Activated naive CD8-positive, alpha-beta T cell treated with anti-CD3 and anti-CD28 coated beads, Interleukin-2, amount 50 U/mL, for 24 hours (primary cell): ENCODE results near the gene RPL39L.

Source experiments
- ATAC-seq: fragments of 150-1000 bp; cut with Tn5 transposase; one replicate; pipeline ENCODE4 v1.10.0; 2021
- DNase-seq: peaks from one replicate; pipeline ENCODE4 v3.0.0; 2021
- H3K27ac Mint-ChIP-seq: one replicate; pipeline ENCODE4 v1.8.0; 2021; ENCODE audit warnings: mild to moderate bottlenecking, mixed read lengths
- H3K27me3 Mint-ChIP-seq: one replicate; pipeline ENCODE4 v1.8.0; 2021; ENCODE audit warnings: mixed read lengths
- H3K36me3 Mint-ChIP-seq: one replicate; pipeline ENCODE4 v1.8.0; 2021; ENCODE audit warnings: low read depth, mixed read lengths
- H3K4me1 Mint-ChIP-seq: one replicate; pipeline ENCODE4 v1.8.0; 2021; ENCODE audit warnings: mixed read lengths
- H3K4me3 Mint-ChIP-seq: one replicate; pipeline ENCODE4 v1.8.0; 2021; ENCODE audit warnings: mild to moderate bottlenecking, moderate library complexity, mixed read lengths
- H3K9me3 Mint-ChIP-seq: one replicate; pipeline ENCODE4 v1.8.0; 2021; ENCODE audit warnings: mixed read lengths

The RPL39L gene

DNA sequence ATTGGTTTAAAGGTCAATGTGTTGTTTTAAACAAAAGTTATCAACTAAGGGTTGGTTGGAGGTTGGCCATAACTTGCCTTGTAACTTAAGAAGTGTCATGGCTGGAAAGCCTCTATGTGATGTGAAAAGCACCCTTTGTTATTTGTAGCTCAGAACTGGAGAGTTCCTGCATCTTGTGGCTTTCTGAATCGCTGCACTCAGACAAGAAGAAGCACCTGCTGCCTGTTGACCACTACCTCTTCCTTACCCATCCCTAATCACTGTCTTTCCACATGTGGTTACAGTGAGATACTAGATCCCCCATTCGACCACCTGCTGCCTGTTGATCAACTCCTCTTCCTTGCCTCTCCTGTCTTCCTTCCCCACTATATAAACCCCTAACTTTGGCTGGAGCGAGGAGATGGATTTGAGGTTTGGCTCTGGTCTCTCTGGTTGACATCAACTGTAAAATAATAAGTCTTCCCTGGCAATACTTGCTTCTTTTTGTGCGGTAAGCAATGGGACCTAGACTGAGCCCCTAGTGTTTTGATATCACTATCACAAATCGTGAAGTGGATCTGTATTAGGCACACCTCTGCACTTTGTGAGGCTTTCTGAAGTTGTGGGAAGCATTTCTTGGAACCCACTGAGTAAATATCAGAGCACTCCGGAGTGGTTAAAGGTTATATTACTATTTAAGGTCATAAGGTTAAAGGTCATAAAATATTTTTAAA is 13.8 kb downstream of the RPL39L start:
- no peak overlapping the region for H3K27ac Mint-ChIP-seq
- no peak for ATAC-seq
- no peak for DNase-seq
- H3K36me3 Mint-ChIP-seq: peaks cover 12% of the 10 kb centered on the region
- peaks cover 15% of the 10 kb centered on the region for H3K9me3 Mint-ChIP-seq
- H3K27me3 Mint-ChIP-seq: no peaks in the 10 kb centered on the region
- peaks cover 20% of the 10 kb centered on the region for H3K4me1 Mint-ChIP-seq
- no peak overlapping the region for H3K4me3 Mint-ChIP-seq

DNA sequence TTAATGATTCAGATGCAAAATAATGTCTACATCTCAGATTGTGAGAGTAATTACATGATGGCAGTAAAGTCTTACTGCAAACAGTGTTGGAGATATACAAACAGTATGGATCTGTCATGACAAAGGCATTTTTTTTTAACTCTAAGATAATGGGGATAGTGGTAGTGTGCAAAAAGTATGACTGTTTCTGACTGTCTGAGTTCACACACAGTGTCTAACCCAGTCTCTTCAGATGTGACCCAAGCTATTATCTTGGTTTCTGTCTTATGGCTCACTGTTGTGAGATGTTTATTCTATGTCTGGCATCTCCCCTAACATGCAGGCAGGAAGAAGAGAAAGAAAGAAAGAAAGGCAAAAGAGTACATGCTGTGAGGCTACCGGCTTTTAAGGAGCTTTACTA is 17.0 kb downstream of the RPL39L start:
- no peak overlapping the region for H3K4me3 Mint-ChIP-seq
- no peaks in the 10 kb centered on the region for H3K36me3 Mint-ChIP-seq
- no peaks in the 10 kb centered on the region for H3K27me3 Mint-ChIP-seq
- H3K4me1 Mint-ChIP-seq: peaks cover 4% of the 10 kb centered on the region
- ATAC-seq: no peak
- H3K9me3 Mint-ChIP-seq: no peaks in the 10 kb centered on the region
- no peak for DNase-seq
- no peak overlapping the region for H3K27ac Mint-ChIP-seq

DNA sequence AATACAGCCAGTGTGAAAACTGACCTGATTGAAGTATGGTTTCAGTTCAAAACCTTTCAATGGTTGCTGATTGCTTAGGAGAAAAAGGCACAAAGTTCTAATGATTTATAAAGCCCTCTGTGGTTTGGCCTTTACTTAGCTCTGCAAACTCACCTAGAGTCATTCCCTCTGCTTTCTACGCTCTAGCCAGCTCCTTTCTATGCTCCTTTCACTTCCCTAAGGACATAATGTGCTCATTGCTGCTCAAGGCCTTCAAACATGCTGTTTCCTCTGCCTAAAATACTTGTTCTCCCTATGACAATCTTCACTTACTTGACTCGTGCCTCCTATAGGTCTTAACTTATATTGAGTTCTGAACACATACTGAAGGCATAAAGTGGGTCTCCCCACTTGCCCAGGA is 19.0 kb downstream of the RPL39L start:
- ATAC-seq: no peak
- Mint-ChIP-seq H3K27ac (no peak overlapping the region), H3K36me3 (no peaks in the 10 kb centered on the region), H3K9me3 (no peaks in the 10 kb centered on the region), H3K27me3 (no peaks in the 10 kb centered on the region), H3K4me1 (peaks cover under 1% of the 10 kb centered on the region), H3K4me3 (no peak overlapping the region)
- no peak for DNase-seq

DNA sequence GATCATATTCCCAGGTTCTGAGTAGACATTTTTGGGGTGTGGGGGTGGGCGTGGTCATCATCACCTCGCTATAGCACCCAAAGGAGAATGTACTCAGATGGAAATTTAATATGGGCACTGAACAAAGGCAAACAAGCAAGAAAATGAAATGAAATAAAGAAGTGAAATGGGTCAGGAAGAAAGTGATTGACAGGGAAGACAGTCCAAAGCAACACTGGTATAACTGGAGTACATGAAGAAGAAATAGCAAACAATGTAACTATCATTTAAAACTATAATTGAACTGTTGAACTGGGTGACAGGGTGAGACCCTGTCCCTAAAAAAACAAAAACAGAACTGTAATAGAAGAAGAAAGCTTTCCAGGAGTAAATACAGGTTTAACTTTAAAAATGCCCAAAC is 24.8 kb downstream of the RPL39L start:
- Mint-ChIP-seq H3K9me3 (no peaks in the 10 kb centered on the region), H3K27me3 (no peaks in the 10 kb centered on the region), H3K4me3 (no peak overlapping the region), H3K4me1 (peaks cover 6% of the 10 kb centered on the region), H3K27ac (no peak overlapping the region), H3K36me3 (no peaks in the 10 kb centered on the region)
- ATAC-seq: no peak
- no peak for DNase-seq

DNA sequence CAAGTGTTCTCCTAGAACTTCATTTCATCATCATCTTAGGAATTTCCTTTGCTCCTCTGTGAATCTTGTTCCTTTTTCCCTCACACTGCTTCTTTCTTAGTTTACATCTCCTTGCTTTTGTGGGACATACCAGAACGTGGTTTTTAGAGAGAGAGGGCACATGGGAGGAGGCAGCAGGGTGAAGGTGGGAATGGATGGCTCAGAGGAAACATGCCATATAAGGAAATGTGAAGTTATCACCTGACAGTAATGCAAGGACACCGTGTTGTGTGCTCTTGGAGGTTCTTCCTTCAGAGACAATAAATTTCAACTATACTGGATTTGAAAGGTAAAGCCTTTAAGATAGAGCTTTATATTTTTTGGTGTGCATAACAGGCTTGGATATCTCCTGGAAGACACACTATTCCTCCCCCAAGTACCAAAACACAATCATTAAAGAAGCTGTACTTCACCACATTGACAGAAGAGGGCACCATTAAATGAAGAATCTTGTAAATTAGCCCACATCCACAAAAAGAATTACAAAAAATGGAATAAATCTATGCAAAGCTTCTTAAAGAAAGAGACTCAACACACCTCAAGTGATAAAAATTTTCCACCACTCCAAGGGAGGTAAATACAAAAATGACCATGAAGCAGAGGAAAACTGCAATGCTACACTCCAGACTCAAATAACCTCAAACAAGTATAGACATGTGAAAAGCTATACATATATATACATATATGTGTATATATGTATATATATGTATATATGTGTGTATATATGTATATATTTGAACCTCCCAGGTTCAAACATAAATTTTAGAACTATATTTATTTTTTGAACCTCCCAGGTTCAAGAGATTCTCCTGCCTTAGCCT is 26.1 kb downstream of the RPL39L start:
- no peak overlapping the region for H3K27ac Mint-ChIP-seq
- no peaks in the 10 kb centered on the region for H3K9me3 Mint-ChIP-seq
- H3K27me3 Mint-ChIP-seq: no peaks in the 10 kb centered on the region
- H3K4me1 Mint-ChIP-seq: peaks cover 6% of the 10 kb centered on the region
- DNase-seq (no peak), ATAC-seq (no peak)
- H3K4me3 Mint-ChIP-seq: no peak overlapping the region
- no peaks in the 10 kb centered on the region for H3K36me3 Mint-ChIP-seq

DNA sequence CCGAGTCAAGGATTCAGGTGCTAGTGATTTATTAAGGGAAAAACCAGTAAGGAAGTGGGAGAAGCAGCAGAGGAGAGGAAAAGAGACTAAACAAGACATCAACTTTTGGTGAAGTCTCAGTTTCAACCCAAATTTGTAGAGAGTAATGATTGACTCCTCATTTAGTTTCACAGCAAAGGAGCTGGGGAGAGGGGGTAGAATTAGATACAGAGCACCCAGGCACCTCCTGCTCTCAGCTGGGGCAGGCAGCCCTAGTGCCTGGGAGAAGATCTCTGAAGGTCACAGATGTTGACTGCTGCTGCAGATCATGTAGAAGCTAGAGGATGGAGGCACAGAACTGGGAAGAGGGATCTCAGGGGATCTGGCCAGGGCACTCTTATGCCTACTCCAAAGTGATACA is 29.1 kb downstream of the RPL39L start:
- Mint-ChIP-seq H3K9me3 (no peaks in the 10 kb centered on the region), H3K27me3 (no peaks in the 10 kb centered on the region), H3K4me3 (no peak overlapping the region), H3K27ac (no peak overlapping the region), H3K36me3 (no peaks in the 10 kb centered on the region), H3K4me1 (peaks cover 6% of the 10 kb centered on the region)
- no peak for ATAC-seq
- no peak for DNase-seq

DNA sequence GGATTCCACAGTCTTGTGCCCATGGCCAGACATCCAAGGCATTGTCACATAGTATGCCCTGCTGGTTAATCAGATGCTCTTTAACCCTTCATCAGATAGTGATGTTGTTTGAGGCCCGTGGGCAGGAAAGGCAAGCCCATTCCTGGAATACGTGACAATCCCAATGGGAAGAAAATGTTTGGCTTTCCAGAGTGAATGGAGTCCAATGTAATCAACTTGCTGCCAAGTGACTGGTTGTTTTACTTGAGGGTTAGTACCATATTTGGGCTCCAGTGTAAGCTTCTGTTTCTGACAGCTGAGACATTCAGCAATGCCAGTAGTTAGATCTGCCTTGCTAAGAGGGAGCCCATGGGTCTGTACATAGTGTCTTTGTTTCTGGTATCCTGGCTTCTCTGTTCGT is 31.3 kb downstream of the RPL39L start:
- no peak overlapping the region for H3K4me3 Mint-ChIP-seq
- H3K27ac Mint-ChIP-seq: no peak overlapping the region
- H3K27me3 Mint-ChIP-seq: no peaks in the 10 kb centered on the region
- DNase-seq: no peak
- H3K4me1 Mint-ChIP-seq: peaks cover 13% of the 10 kb centered on the region
- no peaks in the 10 kb centered on the region for H3K9me3 Mint-ChIP-seq
- H3K36me3 Mint-ChIP-seq: no peaks in the 10 kb centered on the region
- no peak for ATAC-seq

DNA sequence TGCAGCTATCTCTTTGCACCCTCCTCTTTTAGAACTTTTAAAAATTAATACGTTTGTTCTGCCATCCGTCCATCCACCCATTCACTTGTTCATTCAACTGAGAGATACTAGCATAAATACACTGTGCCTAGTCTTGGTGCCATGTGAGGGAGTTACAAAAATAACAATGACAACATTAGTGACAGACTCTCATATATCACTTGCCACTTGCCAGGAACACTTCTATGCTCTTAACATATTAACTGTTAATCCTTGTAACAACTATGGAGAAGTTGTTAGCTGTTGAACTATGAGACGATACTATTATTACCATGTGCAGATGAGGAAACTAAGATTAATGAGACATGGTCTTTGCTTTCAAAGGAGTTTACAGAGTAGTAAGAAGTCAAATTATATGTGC is 33.6 kb downstream of the RPL39L start:
- ATAC-seq (no peak), DNase-seq (no peak)
- Mint-ChIP-seq H3K9me3 (no peaks in the 10 kb centered on the region), H3K36me3 (no peaks in the 10 kb centered on the region), H3K4me1 (peaks cover 26% of the 10 kb centered on the region), H3K27me3 (no peaks in the 10 kb centered on the region), H3K27ac (no peak overlapping the region), H3K4me3 (no peak overlapping the region)

DNA sequence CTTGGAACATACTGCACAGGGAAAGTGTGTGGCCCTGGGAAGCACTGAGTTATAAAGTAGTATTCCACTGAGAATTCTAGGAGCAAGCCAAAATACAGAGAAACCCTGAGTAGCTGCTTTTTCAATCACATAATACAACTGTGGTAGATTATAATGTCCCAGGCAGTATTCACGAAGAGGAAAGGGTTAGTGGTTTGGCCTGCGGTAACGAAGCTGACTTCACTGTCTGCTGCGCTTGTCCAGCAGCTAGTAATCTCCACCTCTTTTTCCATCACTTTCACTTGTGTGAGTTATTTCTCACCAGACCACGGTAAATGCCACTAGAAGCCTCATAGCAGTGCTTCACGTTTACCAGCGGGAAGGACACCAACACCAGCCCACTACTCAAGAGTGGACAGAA is 34.4 kb downstream of the RPL39L start:
- H3K27ac Mint-ChIP-seq: no peak overlapping the region
- no peaks in the 10 kb centered on the region for H3K27me3 Mint-ChIP-seq
- no peak overlapping the region for H3K4me3 Mint-ChIP-seq

DNA sequence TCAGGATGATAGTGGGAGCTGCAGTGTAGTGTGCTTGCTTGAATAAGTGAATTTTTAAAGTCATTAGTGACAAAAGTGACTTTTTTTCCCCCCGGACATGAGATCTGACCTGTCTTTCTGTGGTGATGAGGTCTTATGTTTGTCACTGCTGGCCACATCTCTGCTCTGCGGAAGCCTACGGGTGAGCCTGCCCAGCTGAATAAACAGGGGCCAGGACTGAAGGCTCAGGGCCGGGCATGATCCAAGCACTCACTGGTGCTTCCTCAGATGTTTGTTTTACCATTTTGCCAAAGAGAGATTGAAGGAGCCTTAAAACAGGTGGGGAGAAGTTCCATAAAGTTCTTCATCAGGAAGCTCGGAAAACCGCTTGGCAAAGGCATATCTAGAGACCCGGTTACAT is 35.0 kb downstream of the RPL39L start:
- Mint-ChIP-seq H3K27me3 (no peaks in the 10 kb centered on the region), H3K27ac (no peak overlapping the region), H3K4me3 (no peak overlapping the region), H3K36me3 (no peaks in the 10 kb centered on the region), H3K9me3 (no peaks in the 10 kb centered on the region), H3K4me1 (peaks cover 27% of the 10 kb centered on the region)
- ATAC-seq (no peak), DNase-seq (no peak)

More for the DNA sequence above, 34.4 kb downstream of the RPL39L start:
- ATAC-seq (no peak), DNase-seq (no peak)
- H3K36me3 Mint-ChIP-seq: no peaks in the 10 kb centered on the region
- peaks cover 26% of the 10 kb centered on the region for H3K4me1 Mint-ChIP-seq
- H3K9me3 Mint-ChIP-seq: no peaks in the 10 kb centered on the region

DNA sequence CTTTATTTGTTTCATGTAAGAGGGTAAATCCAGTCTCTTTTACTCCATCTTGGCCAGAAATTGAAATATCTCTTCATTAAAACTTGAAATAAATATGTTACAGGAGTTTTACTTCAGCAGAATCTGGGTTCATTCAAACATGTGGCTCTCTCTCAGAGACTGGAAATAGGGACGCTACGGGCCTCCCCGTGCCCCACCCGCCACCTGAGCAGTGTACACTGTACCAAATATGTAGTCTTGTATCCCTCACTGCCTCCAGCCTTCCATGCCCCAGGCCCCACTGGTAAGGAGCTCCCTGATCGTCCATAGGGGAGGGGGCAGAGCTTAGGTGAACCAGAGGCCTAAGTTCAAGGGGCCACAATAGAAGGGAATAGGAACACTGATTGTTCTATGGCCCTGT is 36.0 kb downstream of the RPL39L start:
- H3K27ac Mint-ChIP-seq: no peak overlapping the region

DNA sequence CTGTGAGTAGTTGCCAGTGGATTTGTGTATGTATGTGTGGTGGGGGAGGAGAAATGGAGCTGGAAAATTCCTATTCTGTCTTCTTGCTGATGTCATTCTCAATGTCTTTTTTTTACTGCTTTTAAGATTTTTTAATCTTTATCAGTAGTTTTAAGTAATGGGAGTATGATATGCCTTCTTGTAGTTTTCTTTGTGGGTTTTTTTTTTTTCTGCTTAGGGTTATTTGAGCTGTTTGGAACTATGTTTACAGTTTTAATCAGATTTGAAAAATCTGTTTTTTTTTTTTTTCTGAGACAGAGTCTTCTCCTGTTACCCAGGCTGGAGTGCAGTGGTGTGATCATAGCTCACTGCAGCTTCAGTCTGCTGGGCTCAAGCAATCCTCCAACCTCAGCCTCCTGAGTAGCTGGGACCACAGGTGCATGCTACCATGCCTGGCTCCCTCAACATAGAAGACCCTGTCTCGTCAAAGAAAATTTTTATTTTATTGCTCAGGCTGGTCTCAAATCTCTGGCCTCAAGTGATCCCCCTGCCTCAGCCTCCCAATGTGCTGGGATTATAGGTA is 37.1 kb downstream of the RPL39L start:
- Mint-ChIP-seq H3K4me1 (peaks cover 38% of the 10 kb centered on the region), H3K4me3 (peak overlapping the region; percentile 32), H3K9me3 (peaks cover 9% of the 10 kb centered on the region), H3K27ac (peak overlapping the region; percentile 55), H3K27me3 (no peaks in the 10 kb centered on the region), H3K36me3 (no peaks in the 10 kb centered on the region)
- DNase-seq (no peak), ATAC-seq (no peak)

More for the DNA sequence above, 36.0 kb downstream of the RPL39L start:
- ATAC-seq (no peak), DNase-seq (no peak)
- Mint-ChIP-seq H3K36me3 (no peaks in the 10 kb centered on the region), H3K27me3 (no peaks in the 10 kb centered on the region), H3K9me3 (peaks cover 5% of the 10 kb centered on the region), H3K4me3 (no peak overlapping the region), H3K4me1 (peaks cover 37% of the 10 kb centered on the region)

DNA sequence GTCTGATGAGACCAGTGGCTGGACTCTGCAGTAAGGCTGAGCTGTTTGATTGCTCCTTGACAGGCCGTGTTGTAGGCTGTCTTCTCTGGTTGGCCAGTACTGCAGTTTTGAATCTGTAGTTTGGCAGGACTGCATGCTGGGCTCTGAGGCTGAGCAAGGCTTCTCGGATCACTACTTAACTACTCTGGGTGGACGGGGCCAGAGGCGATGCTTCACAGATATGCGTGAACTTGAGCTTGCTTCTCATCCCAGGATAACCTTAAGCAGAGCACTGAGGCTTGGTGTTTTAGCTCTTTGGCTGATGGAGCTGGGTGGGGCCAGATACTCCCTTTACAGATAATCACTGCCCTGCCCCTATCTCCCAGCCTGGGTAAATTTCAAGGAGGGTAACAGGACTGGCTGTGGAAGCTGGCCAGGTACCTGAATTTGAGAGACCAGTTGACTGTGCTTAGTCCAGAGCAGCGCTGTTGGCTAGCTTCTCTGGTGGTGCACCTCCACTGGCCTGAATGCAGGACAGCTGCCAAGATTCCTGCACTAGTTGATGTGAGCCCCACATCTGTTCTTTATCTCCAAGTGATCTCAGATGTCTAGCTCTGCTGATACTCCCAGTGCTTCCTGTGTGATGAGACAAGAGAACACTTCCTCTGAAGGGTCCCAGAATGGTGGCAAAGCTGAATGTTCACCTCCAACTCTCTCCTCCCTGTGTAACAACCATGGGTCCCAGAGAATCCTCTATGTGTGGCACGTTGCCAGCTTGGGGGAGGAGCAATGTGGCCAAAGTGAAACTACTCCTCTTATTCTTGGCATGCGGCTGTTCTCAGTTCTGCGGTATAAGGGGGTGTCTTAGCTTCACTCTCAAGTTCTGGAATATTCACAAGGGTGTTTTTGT is 37.9 kb downstream of the RPL39L start:
- H3K27me3 Mint-ChIP-seq: no peaks in the 10 kb centered on the region
- H3K36me3 Mint-ChIP-seq: no peaks in the 10 kb centered on the region
- H3K4me3 Mint-ChIP-seq: peak overlapping the region; percentile 32
- peak overlapping the region; percentile 55 for H3K27ac Mint-ChIP-seq
- peaks cover 9% of the 10 kb centered on the region for H3K9me3 Mint-ChIP-seq
- DNase-seq: peak; percentile 63
- ATAC-seq: peak; percentile 64
- peaks cover 41% of the 10 kb centered on the region for H3K4me1 Mint-ChIP-seq

DNA sequence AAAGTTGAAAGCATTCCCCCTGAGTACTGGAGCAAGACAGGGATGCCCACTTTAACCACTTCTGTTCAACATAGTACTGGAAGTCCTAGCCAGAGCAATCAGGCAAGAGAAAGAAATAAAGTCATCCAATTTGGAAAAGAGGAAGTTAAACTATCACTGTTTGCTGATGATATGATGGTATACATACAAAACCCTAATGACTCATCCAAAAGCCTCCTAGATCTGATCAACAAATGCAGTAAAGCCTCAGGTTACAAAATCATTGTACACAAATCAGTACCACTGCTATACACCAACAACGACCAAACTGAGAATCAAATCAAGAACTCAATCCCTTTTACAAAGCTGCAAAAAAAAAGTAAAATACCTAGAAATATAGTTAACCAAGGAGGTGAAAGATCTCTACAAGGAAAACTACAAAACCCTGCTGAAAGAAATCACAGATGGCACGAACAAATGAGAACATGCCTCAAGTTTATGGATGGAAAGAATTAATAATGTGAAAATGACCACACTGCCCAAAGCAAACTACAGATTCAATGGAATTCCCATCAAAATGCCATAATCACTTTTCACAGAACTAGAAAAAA is 40.3 kb downstream of the RPL39L start:
- Mint-ChIP-seq H3K27ac (no peak overlapping the region), H3K36me3 (no peaks in the 10 kb centered on the region), H3K9me3 (peaks cover 12% of the 10 kb centered on the region), H3K27me3 (no peaks in the 10 kb centered on the region), H3K4me1 (peaks cover 35% of the 10 kb centered on the region), H3K4me3 (no peak overlapping the region)
- no peak for DNase-seq
- no peak for ATAC-seq
